Pancreas (tissue), 10 donors: Measurements from ENCODE around the gene NRIP1. TPM values are rescaled to one million over a fixed set of nuclear protein-coding genes. Genes with fewer than 3 reads are reported as not detected.

Source experiments
- ATAC-seq, 4 donors: fragments of 200-7000 bp; cut with Tn5 transposase; one replicate each; pipeline versions ENCODE4 v1.8.0 to v1.9.1; 2020; ENCODE audit warnings: mild to moderate bottlenecking in 4 of 4, moderate library complexity in 4 of 4
- DNase-seq, 6 donors: peaks; one replicate each; pipeline ENCODE4 v3.0.0-alpha.2; 2020
- FAIRE-seq: peaks from 2 replicates; lab custom pipeline; 2012; peaks lifted over from hg19 to GRCh38; lab: Jason Lieb, UNC
- H3K27ac ChIP-seq, 4 donors: fragments of 200-600 bp; sonication (generic); 1 replicate in 3 of 4; 2 replicates in 1 of 4; pipeline versions ENCODE4 v1.5.0 to v1.8.0; 2020
- H3K27me3 ChIP-seq, 4 donors: fragments of 200-600 bp; one replicate each; pipeline ENCODE4 v1.8.0; 2021
- H3K36me3 ChIP-seq, 3 donors: fragments of 200-600 bp; sonication (generic) in 1 of 3; one replicate each; pipeline versions ENCODE4 v1.5.0 to v1.8.0; 2020 to 2021
- H3K4me1 ChIP-seq, 3 donors: fragments of 200-600 bp; one replicate each; pipeline ENCODE4 v1.8.0; 2021
- H3K4me3 ChIP-seq, 4 donors: fragments of 200-600 bp; sonication (generic) in 2 of 4; one replicate each; pipeline versions ENCODE4 v1.5.0 to v1.8.0; 2020 to 2021
- H3K9me3 ChIP-seq, 4 donors: fragments of 200-600 bp; one replicate each; pipeline ENCODE4 v1.8.0; 2021
- WGBS, 2 donors: extraction: QIAGEN DNeasy Blood & Tissue Kit; methylation state at CpG; one replicate each; pipeline ENCODE4 v1.1.7; 2013; 5-methylcytosine and 5-hydroxymethylcytosine counted together
- intact Hi-C, 3 donors: fragments of 100-400 bp; cut with DNase I; formaldehyde crosslinking; loops; one replicate each; pipeline versions ENCODE4 v1.11.1 to v1.14.2; 2022
- polyA plus RNA-seq, 2 donors: library from polyadenylated mRNA; stranded (reverse); fragments of 200-250 nt; gene quantifications; one replicate each; pipeline ENCODE4 v1.2.3, GENCODE V29; 2013
- total RNA-seq, 6 donors: library from RNA; stranded (reverse); fragmentation: NEBNext Ultra II Directional in 4 of 6; extraction: Animal tissue kit (Norgen Biotek cat#: 25700) in 4 of 6; gene quantifications; one replicate each; pipeline versions ENCODE4 v1.2.1 to v1.2.4, GENCODE V29; 2021 to 2023
- TF ChIP-seq, protein P1 (sequence below), 4 donors: fragments of 200-600 bp; sonication (generic) in 3 of 4; IDR thresholded peaks; one replicate each; pipeline versions ENCODE4 v1.5.0 to v1.8.0; 2021; ENCODE audit warnings: antibody characterized with exemption in 4 of 4
- donor health status: healthy with polysubstance abuse.
- donor health status: DM: no; HTN: no; CAD: no; lungs with moderate emphysema.
- donor health status: DM: no; HTN: no; CAD: no.
- donor health status: control.
- donor health status: control.
- donor health status: Bipolar disorder and iron deficiency.
- donor health status: DM: yes; HTN: yes; CAD: no.
- donor health status: DM: no; HTN: no; CAD: no.
- donor health status: DM: no; HTN: no; CAD: no.
- donor health status: DM: yes; HTN: yes; CAD: no.

Gene NRIP1, protein sequence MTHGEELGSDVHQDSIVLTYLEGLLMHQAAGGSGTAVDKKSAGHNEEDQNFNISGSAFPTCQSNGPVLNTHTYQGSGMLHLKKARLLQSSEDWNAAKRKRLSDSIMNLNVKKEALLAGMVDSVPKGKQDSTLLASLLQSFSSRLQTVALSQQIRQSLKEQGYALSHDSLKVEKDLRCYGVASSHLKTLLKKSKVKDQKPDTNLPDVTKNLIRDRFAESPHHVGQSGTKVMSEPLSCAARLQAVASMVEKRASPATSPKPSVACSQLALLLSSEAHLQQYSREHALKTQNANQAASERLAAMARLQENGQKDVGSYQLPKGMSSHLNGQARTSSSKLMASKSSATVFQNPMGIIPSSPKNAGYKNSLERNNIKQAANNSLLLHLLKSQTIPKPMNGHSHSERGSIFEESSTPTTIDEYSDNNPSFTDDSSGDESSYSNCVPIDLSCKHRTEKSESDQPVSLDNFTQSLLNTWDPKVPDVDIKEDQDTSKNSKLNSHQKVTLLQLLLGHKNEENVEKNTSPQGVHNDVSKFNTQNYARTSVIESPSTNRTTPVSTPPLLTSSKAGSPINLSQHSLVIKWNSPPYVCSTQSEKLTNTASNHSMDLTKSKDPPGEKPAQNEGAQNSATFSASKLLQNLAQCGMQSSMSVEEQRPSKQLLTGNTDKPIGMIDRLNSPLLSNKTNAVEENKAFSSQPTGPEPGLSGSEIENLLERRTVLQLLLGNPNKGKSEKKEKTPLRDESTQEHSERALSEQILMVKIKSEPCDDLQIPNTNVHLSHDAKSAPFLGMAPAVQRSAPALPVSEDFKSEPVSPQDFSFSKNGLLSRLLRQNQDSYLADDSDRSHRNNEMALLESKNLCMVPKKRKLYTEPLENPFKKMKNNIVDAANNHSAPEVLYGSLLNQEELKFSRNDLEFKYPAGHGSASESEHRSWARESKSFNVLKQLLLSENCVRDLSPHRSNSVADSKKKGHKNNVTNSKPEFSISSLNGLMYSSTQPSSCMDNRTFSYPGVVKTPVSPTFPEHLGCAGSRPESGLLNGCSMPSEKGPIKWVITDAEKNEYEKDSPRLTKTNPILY (N-terminal part only)
- total RNA-seq (10 to 100 TPM; 23.4 to 33.5 (median 25.1) TPM), polyA plus RNA-seq (1 to 10 TPM; 3.7 to 4.2 TPM)

DNA sequence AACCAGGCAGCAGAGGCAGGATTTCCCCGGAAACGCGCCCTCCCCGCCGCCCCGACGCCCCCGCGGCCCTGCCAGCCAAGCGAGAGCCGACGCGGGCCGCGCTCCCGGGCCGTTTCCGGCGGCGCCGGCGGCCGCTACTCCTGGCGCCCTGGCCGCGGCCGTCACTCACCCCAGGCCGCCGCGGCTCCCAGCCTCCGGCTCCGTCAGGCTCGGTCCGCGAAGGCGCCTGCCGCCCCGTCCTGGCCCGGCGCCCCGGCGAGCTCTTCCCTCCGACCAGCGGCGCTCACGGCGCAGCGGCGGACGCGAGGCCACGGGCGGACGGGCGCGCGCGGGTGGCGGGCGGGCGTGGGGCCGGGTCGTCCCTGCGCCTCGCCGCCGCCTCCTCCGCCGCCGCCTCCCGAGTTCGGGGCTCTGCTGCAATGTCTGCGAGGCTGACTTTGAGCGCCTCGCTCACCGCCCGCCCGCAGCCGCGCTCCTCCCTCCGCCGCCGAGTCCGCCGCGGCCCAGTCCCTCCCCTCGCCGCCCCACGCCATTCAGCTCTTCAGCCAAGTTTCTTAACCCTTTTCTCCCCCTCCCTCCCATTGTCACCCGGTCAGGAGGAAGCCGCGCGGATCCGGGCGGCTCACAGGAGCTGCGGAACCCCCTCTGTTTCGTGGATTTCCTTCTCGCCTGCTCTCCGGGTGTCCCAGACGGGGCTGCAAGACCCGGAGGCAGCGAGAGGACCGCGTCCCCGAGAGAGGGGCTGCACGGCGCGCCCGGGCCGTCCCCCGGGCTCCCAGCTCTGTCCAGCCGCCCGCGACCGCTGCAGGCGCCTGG lies at the start of gene NRIP1:
NRIP1 (minus strand) TSS at position 425 of the 816 bp plus-strand sequence. CDS start 96,808 bp downstream, outside the sequence.
- peaks cover 11 to 27% (median 23%) of the 10 kb centered on the region in 3 donors for H3K4me1 ChIP-seq
- ATAC-seq (peak; percentile 84 to 92 (median 88)), FAIRE-seq (no peak), DNase-seq (peak; percentile 92 to 95 (median 94))
- no peaks in the 10 kb centered on the region for H3K36me3 ChIP-seq
- TF ChIP-seq, protein P1, sequence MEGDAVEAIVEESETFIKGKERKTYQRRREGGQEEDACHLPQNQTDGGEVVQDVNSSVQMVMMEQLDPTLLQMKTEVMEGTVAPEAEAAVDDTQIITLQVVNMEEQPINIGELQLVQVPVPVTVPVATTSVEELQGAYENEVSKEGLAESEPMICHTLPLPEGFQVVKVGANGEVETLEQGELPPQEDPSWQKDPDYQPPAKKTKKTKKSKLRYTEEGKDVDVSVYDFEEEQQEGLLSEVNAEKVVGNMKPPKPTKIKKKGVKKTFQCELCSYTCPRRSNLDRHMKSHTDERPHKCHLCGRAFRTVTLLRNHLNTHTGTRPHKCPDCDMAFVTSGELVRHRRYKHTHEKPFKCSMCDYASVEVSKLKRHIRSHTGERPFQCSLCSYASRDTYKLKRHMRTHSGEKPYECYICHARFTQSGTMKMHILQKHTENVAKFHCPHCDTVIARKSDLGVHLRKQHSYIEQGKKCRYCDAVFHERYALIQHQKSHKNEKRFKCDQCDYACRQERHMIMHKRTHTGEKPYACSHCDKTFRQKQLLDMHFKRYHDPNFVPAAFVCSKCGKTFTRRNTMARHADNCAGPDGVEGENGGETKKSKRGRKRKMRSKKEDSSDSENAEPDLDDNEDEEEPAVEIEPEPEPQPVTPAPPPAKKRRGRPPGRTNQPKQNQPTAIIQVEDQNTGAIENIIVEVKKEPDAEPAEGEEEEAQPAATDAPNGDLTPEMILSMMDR (IDR thresholded peaks at IDR 0.05) = no peak
- H3K27ac ChIP-seq = peak within 1 kb of the TSS; percentile 92 to 97 (median 96)
- intact Hi-C loops = loop anchor here in 1 of 3 donors (5.0 kb wide), 1 partner anchor 418 kb away; no protein-coding TSS in a partner anchor
- WGBS, 2 donors = 0% methylated on average over 53 to 116 of the region's 116 CpGs
- H3K4me3 ChIP-seq = peak within 1 kb of the TSS; percentile 76 to 99 (median 90)
- no peaks in the 10 kb centered on the region for H3K9me3 ChIP-seq
- no peaks in the 10 kb centered on the region for H3K27me3 ChIP-seq

DNA sequence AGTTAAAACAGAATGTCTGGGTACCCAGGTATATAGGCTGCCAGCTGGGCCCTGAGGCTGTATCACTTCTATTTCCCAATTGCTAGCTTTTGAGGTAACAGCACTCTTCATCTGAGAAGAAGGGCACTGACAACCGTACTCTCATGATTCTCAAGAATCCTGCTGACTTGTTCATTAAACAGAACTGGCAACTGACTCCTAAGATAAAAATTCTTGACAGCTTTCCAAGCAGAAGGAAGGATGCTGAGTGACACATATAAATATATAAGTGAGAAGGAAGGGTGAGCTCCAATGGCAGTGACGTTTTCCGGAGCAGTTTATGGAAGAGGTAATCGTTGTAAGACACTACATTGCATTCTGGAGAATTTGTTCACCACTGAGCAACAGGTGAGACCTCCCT lies 48.1 kb upstream of the NRIP1 start:
- Histone ChIP-seq H3K27ac (no peak overlapping the region), H3K27me3 (no peaks in the 10 kb centered on the region), H3K4me1 (no peaks in the 10 kb centered on the region), H3K9me3 (no peaks in the 10 kb centered on the region), H3K36me3 (no peaks in the 10 kb centered on the region), H3K4me3 (no peak overlapping the region)
- intact Hi-C loops = no loop called here
- ATAC-seq = no peak
- DNase-seq = no peak
- TF ChIP-seq, protein P1 (IDR thresholded peaks at IDR 0.05) = no peak
- 84 to 88% methylated on average over 4 of the region's 4 CpGs for WGBS, 2 donors
- no peak for FAIRE-seq

DNA sequence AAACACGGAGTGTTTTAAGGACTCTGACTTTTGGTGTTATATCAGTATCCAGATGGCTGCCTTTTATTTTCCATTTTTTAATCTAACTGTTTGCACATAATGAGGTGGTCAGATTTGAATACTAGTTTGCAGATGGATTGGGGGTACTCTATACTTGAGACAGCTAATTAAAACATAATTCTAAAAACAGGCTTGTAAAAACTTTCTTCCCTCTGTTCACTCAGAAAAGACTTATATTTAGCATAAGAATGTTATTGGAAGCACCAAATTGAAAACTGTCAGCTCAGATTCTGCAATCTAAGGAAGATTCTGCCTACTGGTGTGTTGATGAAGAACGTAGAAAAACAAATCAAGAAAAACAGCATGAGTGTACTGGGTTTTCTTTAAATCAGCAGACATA lies 44.0 kb upstream of the NRIP1 start:
- DNase-seq (no peak), FAIRE-seq (no peak)
- H3K27me3 ChIP-seq = no peaks in the 10 kb centered on the region

DNA sequence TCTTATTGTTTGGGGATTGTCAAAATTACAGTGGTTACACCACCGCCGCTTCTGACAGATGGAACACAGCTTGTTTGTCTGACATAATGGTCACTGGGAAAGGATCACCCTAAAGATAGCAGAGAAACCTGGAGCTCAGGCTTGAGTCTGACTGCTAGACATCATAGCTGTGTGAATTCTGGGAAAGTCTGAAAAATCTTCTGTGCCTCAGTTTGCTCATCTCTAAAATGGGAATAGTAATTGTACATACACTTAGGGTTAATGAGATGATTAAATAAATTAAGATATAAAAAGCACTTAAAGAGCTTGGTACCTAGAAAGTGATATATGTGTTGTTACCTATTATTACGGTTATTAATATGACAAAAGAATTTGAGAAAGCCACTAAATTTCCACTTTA lies 39.7 kb upstream of the NRIP1 start:
- Histone ChIP-seq H3K27me3 (no peaks in the 10 kb centered on the region), H3K4me1 (peaks cover 0 to 6% (median 2%) of the 10 kb centered on the region in 3 donors), H3K27ac (no peak overlapping the region), H3K36me3 (no peaks in the 10 kb centered on the region), H3K4me3 (no peak overlapping the region), H3K9me3 (no peaks in the 10 kb centered on the region)
- TF ChIP-seq, protein P1 (IDR thresholded peaks at IDR 0.05) = no peak
- FAIRE-seq (no peak), ATAC-seq (no peak), DNase-seq (no peak)
- WGBS, 2 donors = 87 to 91% methylated on average over 3 of the region's 3 CpGs
- intact Hi-C loops = no loop called here

More for the DNA sequence above, 44.0 kb upstream of the NRIP1 start:
- ATAC-seq = no peak
- H3K27ac ChIP-seq = no peak overlapping the region
- TF ChIP-seq, protein P1 (IDR thresholded peaks at IDR 0.05) = no peak
- intact Hi-C loops = no loop called here
- WGBS, 2 donors = 82 to 83% methylated on average over 2 of the region's 2 CpGs
- H3K9me3 ChIP-seq = no peaks in the 10 kb centered on the region
- H3K4me1 ChIP-seq = peaks cover 0 to 2% (median 0%) of the 10 kb centered on the region in 3 donors
- no peaks in the 10 kb centered on the region for H3K36me3 ChIP-seq
- H3K4me3 ChIP-seq = no peak overlapping the region
